Fibroblast of mammary gland (primary cell): Measurements from ENCODE around the gene PLXNA2.

Experiments
- DNase-seq: peaks from one replicate; pipeline ENCODE4 v3.0.0-alpha.2; 2010; ENCODE audit warnings: low read depth
- H3K4me3 ChIP-seq: 2 replicates; pipeline ENCODE4 v1.5.1; 2011; ENCODE audit warnings: low read depth, mild to moderate bottlenecking, low read length, moderate library complexity; ENCODE audit not compliant: control insufficient read depth
- TF ChIP-seq, protein P1 (sequence below): conservative IDR thresholded peaks from 2 replicates; pipeline ENCODE4 v1.5.1; 2011; ENCODE audit warnings: low read depth, low read length, inconsistent platforms; ENCODE audit not compliant: control insufficient read depth, insufficient read depth

PLXNA2 gene

GRCh38 chr1:208250613-208251012 is 6.4 kb upstream of the PLXNA2 start:
- TF ChIP-seq, protein P1, sequence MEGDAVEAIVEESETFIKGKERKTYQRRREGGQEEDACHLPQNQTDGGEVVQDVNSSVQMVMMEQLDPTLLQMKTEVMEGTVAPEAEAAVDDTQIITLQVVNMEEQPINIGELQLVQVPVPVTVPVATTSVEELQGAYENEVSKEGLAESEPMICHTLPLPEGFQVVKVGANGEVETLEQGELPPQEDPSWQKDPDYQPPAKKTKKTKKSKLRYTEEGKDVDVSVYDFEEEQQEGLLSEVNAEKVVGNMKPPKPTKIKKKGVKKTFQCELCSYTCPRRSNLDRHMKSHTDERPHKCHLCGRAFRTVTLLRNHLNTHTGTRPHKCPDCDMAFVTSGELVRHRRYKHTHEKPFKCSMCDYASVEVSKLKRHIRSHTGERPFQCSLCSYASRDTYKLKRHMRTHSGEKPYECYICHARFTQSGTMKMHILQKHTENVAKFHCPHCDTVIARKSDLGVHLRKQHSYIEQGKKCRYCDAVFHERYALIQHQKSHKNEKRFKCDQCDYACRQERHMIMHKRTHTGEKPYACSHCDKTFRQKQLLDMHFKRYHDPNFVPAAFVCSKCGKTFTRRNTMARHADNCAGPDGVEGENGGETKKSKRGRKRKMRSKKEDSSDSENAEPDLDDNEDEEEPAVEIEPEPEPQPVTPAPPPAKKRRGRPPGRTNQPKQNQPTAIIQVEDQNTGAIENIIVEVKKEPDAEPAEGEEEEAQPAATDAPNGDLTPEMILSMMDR, result no peak
- no peak overlapping the region for H3K4me3 ChIP-seq
- no peak for DNase-seq

GRCh38 chr1:208248991-208249696 is 5.0 kb upstream of the PLXNA2 start:
- no peak overlapping the region for H3K4me3 ChIP-seq
- TF ChIP-seq, protein P1, result no peak
- no peak for DNase-seq

- TF ChIP-seq, protein P1, result no peak
- DNase-seq, result no peak
- H3K4me3 ChIP-seq, result no peak overlapping the region
Measured at GRCh38 chr1:208248307-208248801, 4.2 kb upstream of the PLXNA2 start.

DNA sequence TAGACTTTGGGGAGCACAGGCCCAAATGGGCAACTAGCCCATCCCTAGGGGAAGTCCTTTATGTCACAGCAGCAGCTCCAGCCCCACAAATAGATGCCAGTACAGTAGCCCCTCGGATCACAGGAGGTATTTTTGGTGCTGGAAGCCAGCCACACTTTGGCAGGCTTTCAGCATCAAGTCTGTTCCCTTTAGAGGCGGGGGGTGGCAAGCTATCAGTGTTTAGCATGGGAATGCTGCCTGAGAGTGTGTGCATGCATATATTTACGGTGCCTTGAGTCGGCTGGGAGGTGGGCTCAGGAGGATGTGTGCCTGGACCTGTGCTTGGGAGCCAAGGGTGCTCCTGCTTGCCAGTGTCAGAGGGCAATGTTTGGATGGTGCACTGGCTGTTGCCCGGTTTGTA is 3.5 kb upstream of the PLXNA2 start:
- TF ChIP-seq, protein P1, result no peak
- H3K4me3 ChIP-seq, result no peak overlapping the region
- DNase-seq, result no peak

DNA sequence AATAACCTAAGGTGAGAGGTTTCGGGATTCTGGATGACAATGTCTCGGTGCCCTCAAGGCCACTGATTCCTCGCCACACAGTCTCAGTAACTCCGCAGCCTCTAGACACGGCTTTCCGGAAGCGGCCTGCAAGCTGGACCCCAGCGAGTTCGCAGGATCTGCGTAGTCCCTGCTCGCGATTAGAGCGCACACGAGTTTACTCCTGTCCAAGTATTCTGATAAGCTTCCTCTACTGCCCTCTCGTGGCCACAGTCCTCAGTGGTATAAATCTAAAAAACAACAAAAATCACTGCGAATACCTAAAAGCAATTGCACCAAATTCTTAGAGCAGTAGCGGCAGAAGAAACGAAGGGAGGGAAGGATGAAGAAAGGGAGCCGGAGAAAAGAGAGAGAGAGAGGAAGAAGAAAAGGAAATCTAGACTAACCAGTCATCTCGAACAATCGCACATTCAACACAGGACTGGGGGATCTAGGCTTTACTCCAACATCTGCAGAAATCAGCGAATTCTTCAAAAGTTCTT is 1.1 kb upstream of the PLXNA2 start:
- peak; percentile 91 for DNase-seq
- TF ChIP-seq, protein P1, result peak; percentile 75
- peak overlapping the region; percentile 14 for H3K4me3 ChIP-seq

GRCh38 chr1:208243527-208243966 is 637 bp downstream of the PLXNA2 start:
- no peak for DNase-seq
- TF ChIP-seq, protein P1, result no peak
- H3K4me3 ChIP-seq, result peak overlapping the region; percentile 68
